Vagina (tissue), 2 donors: ENCODE data around the gene PIGX. TPM values are rescaled to one million over a fixed set of nuclear protein-coding genes. Genes with fewer than 3 reads are reported as not detected.

Experiments used
- DNase-seq, 2 donors: peaks; one replicate each; pipeline ENCODE4 v3.0.0-alpha.2; 2017; ENCODE audit errors: extremely low spot score in 2 of 2
- H3K27ac ChIP-seq: fragments of 200-600 bp; sonication (generic); one replicate; pipeline ENCODE4 v1.5.1; 2019
- H3K27me3 ChIP-seq: fragments of 200-600 bp; sonication (generic); one replicate; pipeline ENCODE4 v1.5.1; 2019
- H3K36me3 ChIP-seq, 2 donors: fragments of 200-600 bp; sonication (generic); one replicate each; pipeline ENCODE4 v1.5.1; 2017 to 2019
- H3K4me1 ChIP-seq: fragments of 200-600 bp; sonication (generic); one replicate; pipeline ENCODE4 v1.5.1; 2019
- H3K4me3 ChIP-seq, 2 donors: fragments of 200-600 bp; sonication (generic); 1 replicate in 1 of 2; 2 replicates in 1 of 2; pipeline ENCODE4 v1.5.1; 2016 to 2019
- H3K9me3 ChIP-seq: fragments of 200-600 bp; sonication (generic); one replicate; pipeline ENCODE4 v1.5.1; 2019
- CTCF ChIP-seq, 3 experiments: fragments of 450-650 bp in 2 of 3; fragments of 200-600 bp in 1 of 3; sonication (generic) in 1 of 3; IDR thresholded peaks; one replicate each; pipeline ENCODE4 v1.5.1; 2017 to 2019; ENCODE audit warnings: antibody characterized with exemption in 3 of 3, mild to moderate bottlenecking in 2 of 3, moderate library complexity in 2 of 3
- POLR2A ChIP-seq, 2 donors: fragments of 450-650 bp; IDR thresholded peaks; one replicate each; pipeline ENCODE4 v1.6.1; 2017; ENCODE audit warnings: antibody characterized with exemption in 2 of 2, mild to moderate bottlenecking in 2 of 2, moderate library complexity in 2 of 2
- POLR2AphosphoS5 ChIP-seq, 2 donors: sonication (generic); formaldehyde crosslinking; IDR thresholded peaks; one replicate each; pipeline ENCODE4 v1.9.0; 2017; ENCODE audit warnings: antibody characterized with exemption in 2 of 2, mild to moderate bottlenecking in 2 of 2, low read depth in 1 of 2; ENCODE audit not compliant: insufficient read depth in 1 of 2
- intact Hi-C: fragments of 100-400 bp; cut with DNase I; formaldehyde crosslinking; loops from one replicate; pipeline ENCODE4 v1.15.1; 2023
- total RNA-seq: library from RNA; depleted of rRNA; stranded (reverse); fragments of >200 nt; gene quantifications from one replicate; pipeline ENCODE4 v1.2.3, GENCODE V29; 2016

PIGX gene
- total RNA-seq, 1 donor from 2014 or later: 31.9 TPM

GRCh38 chr3:196757876-196758739 is 45.9 kb downstream of the PIGX start:
- no peak for DNase-seq
- Histone ChIP-seq H3K27ac (no peak overlapping the region), H3K4me3 (no peak overlapping the region), H3K27me3 (no peaks in the 10 kb centered on the region), H3K9me3 (peaks cover 4% of the 10 kb centered on the region), H3K36me3 (peaks cover 0 to 4% of the 10 kb centered on the region in 2 donors), H3K4me1 (peaks cover 8% of the 10 kb centered on the region)
- TF ChIP-seq CTCF (IDR thresholded peaks at IDR 0.05) (no peak), POLR2A (IDR thresholded peaks at IDR 0.05) (no peak), POLR2AphosphoS5 (IDR thresholded peaks at IDR 0.05; ENCODE audit: insufficient read depth in 1 of 2, low read depth in 1 of 2) (no peak)
- intact Hi-C loops: no loop called here

- Histone ChIP-seq H3K4me3 (no peak overlapping the region), H3K27me3 (no peaks in the 10 kb centered on the region), H3K27ac (no peak overlapping the region), H3K4me1 (no peaks in the 10 kb centered on the region), H3K9me3 (no peaks in the 10 kb centered on the region), H3K36me3 (no peaks in the 10 kb centered on the region)
- intact Hi-C loops: no loop called here
- no peak for TF ChIP-seq POLR2AphosphoS5 (IDR thresholded peaks at IDR 0.05; ENCODE audit: insufficient read depth in 1 of 2, low read depth in 1 of 2)
- no peak for TF ChIP-seq POLR2A (IDR thresholded peaks at IDR 0.05)
- no peak for TF ChIP-seq CTCF (IDR thresholded peaks at IDR 0.05)
- no peak for DNase-seq
Measured at GRCh38 chr3:196763179-196763578, 51.0 kb downstream of the PIGX start.

GRCh38 chr3:196765454-196765853 is 53.3 kb downstream of the PIGX start:
- DNase-seq: no peak
- intact Hi-C loops: no loop called here
- H3K27ac ChIP-seq: no peak overlapping the region
- no peak for TF ChIP-seq POLR2A (IDR thresholded peaks at IDR 0.05)
- TF ChIP-seq CTCF (IDR thresholded peaks at IDR 0.05): no peak
- TF ChIP-seq POLR2AphosphoS5 (IDR thresholded peaks at IDR 0.05; ENCODE audit: insufficient read depth in 1 of 2, low read depth in 1 of 2): no peak
- no peaks in the 10 kb centered on the region for H3K9me3 ChIP-seq
- H3K4me1 ChIP-seq: no peaks in the 10 kb centered on the region
- no peaks in the 10 kb centered on the region for H3K36me3 ChIP-seq
- H3K4me3 ChIP-seq: no peak overlapping the region
- no peaks in the 10 kb centered on the region for H3K27me3 ChIP-seq

GRCh38 chr3:196771067-196771466 is 58.9 kb downstream of the PIGX start:
- Histone ChIP-seq H3K9me3 (no peaks in the 10 kb centered on the region), H3K27me3 (no peaks in the 10 kb centered on the region), H3K36me3 (no peaks in the 10 kb centered on the region), H3K27ac (no peak overlapping the region), H3K4me1 (peaks cover 34% of the 10 kb centered on the region), H3K4me3 (no peak overlapping the region)
- DNase-seq: no peak
- intact Hi-C loops: no loop called here
- TF ChIP-seq CTCF (IDR thresholded peaks at IDR 0.05): no peak
- TF ChIP-seq POLR2AphosphoS5 (IDR thresholded peaks at IDR 0.05; ENCODE audit: insufficient read depth in 1 of 2, low read depth in 1 of 2): no peak
- no peak for TF ChIP-seq POLR2A (IDR thresholded peaks at IDR 0.05)

- intact Hi-C loops: no loop called here
- no peak for TF ChIP-seq POLR2A (IDR thresholded peaks at IDR 0.05)
- no peak for TF ChIP-seq POLR2AphosphoS5 (IDR thresholded peaks at IDR 0.05; ENCODE audit: insufficient read depth in 1 of 2, low read depth in 1 of 2)
- H3K36me3 ChIP-seq: no peaks in the 10 kb centered on the region
- no peaks in the 10 kb centered on the region for H3K9me3 ChIP-seq
- no peak overlapping the region for H3K27ac ChIP-seq
- no peak for DNase-seq
- no peak overlapping the region for H3K4me3 ChIP-seq
- peaks cover 35% of the 10 kb centered on the region for H3K4me1 ChIP-seq
- H3K27me3 ChIP-seq: no peaks in the 10 kb centered on the region
Measured at GRCh38 chr3:196772102-196772501, 59.9 kb downstream of the PIGX start.
